Fibroblast of villous mesenchyme (primary cell): ENCODE data around the gene CLDN7. TPM values are rescaled to one million over a fixed set of nuclear protein-coding genes. Genes with fewer than 3 reads are reported as not detected.
"Not testable (repeated sequence)": the region's sequence is repeated elsewhere in the genome, so short reads cannot be mapped to it uniquely, and the experiment has no call there.

Source experiments
- DNase-seq: peaks from one replicate; pipeline ENCODE4 v3.0.0-alpha.2; 2010; ENCODE audit warnings: low read depth
- H3K4me3 ChIP-seq: 2 replicates; pipeline ENCODE4 v1.5.1; 2011; ENCODE audit warnings: low read depth, mild to moderate bottlenecking, low read length
- CTCF ChIP-seq: IDR thresholded peaks from 2 replicates; pipeline ENCODE4 v1.5.1; 2012; ENCODE audit warnings: low read depth, mild to moderate bottlenecking, low read length; ENCODE audit not compliant: insufficient read depth
- total RNA-seq: library from RNA; depleted of rRNA; stranded (reverse); fragments of >200 nt; gene quantifications from 2 replicates; pipeline ENCODE4 v1.2.3, GENCODE V29; 2012

Gene CLDN7
- total RNA-seq, 1 donor: 5.2 TPM

- peak; percentile 100 for DNase-seq
- H3K4me3 ChIP-seq: peak within 1 kb of the TSS; percentile 90
- no peak for TF ChIP-seq CTCF
Measured at GRCh38 chr17:7251661-7252175, 10.6 kb downstream of the CLDN7 start, which contains the start of gene CTDNEP1. TSS of gene CTDNEP1 (minus strand) at chr17:7251734. CDS start at chr17:7251296, 438 bp downstream.

GRCh38 chr17:7250695-7251627, 11.3 kb downstream of the CLDN7 start:
- TF ChIP-seq CTCF: no peak
- DNase-seq: no peak
- H3K4me3 ChIP-seq: peak overlapping the region; percentile 90

GRCh38 chr17:7249830-7250229, 12.4 kb downstream of the CLDN7 start:
- no peak for DNase-seq
- no peak for TF ChIP-seq CTCF
- H3K4me3 ChIP-seq: peak overlapping the region; percentile 90

- no peak for TF ChIP-seq CTCF
- peak overlapping the region; percentile 18 for H3K4me3 ChIP-seq
- no peak for DNase-seq
Measured at GRCh38 chr17:7249214-7249613, 13.1 kb downstream of the CLDN7 start.

GRCh38 chr17:7248796-7249195, 13.5 kb downstream of the CLDN7 start:
- DNase-seq: no peak
- H3K4me3 ChIP-seq: no peak overlapping the region
- TF ChIP-seq CTCF: no peak

GRCh38 chr17:7246779-7247178, 15.5 kb downstream of the CLDN7 start:
- no peak for TF ChIP-seq CTCF
- H3K4me3 ChIP-seq: no peak overlapping the region
- DNase-seq: no peak

GRCh38 chr17:7243838-7244237, 18.4 kb downstream of the CLDN7 start:
- H3K4me3 ChIP-seq, DNase-seq: not testable (repeated sequence)
